ENCODE measurements around the gene ANKRD36.
"Not testable (repeated sequence)": the region's sequence is repeated elsewhere in the genome, so short reads cannot be mapped to it uniquely, and the experiment has no call there.

The ANKRD36 gene

GRCh38 chr2:97113050-97113881, at the start of gene ANKRD36:
Gene ANKRD36 (plus strand): TSS chr2:97113153. CDS start chr2:97113740, 587 bp downstream.
- H3K4me3 Mint-ChIP-seq = peak within 1 kb of the TSS; percentile 94 to 98
- peak within 1 kb of the TSS; percentile 94 for H3K27ac Mint-ChIP-seq
- not testable (repeated sequence) for H3K27me3 Mint-ChIP-seq, H3K4me1 Mint-ChIP-seq, H3K9me3 Mint-ChIP-seq, H3K36me3 Mint-ChIP-seq
- DNase-seq (peak; percentile 75), ATAC-seq (replicated peaks) (peak; percentile 94 to 97)

- not testable (repeated sequence) for H3K27ac Mint-ChIP-seq; H3K9me3 Mint-ChIP-seq; DNase-seq; H3K4me3 Mint-ChIP-seq; H3K36me3 Mint-ChIP-seq; ATAC-seq (replicated peaks); H3K4me1 Mint-ChIP-seq
- H3K27me3 Mint-ChIP-seq = peaks cover 11 to 13% of the 10 kb centered on the region in 2 donors
Observed at GRCh38 chr2:97066030-97066429, 46.9 kb upstream of the ANKRD36 start.

GRCh38 chr2:97067279-97068004, 45.5 kb upstream of the ANKRD36 start:
- Mint-ChIP-seq H3K9me3 (no peaks in the 10 kb centered on the region), H3K36me3 (no peaks in the 10 kb centered on the region), H3K4me1 (peaks cover 0 to 3% of the 10 kb centered on the region in 2 donors), H3K27me3 (peaks cover 11 to 13% of the 10 kb centered on the region in 2 donors), H3K27ac (no peak overlapping the region), H3K4me3 (no peak overlapping the region)
- DNase-seq = no peak
- peak in 1 of 2 donors; percentile 27 for ATAC-seq (replicated peaks)

- H3K36me3 Mint-ChIP-seq = no peaks in the 10 kb centered on the region
- ATAC-seq (replicated peaks) (no peak), DNase-seq (no peak)
- H3K4me3 Mint-ChIP-seq = no peak overlapping the region
- no peaks in the 10 kb centered on the region for H3K9me3 Mint-ChIP-seq
- H3K4me1 Mint-ChIP-seq = peaks cover 0 to 3% of the 10 kb centered on the region in 2 donors
- peaks cover 11 to 13% of the 10 kb centered on the region in 2 donors for H3K27me3 Mint-ChIP-seq
- H3K27ac Mint-ChIP-seq = no peak overlapping the region
Observed at GRCh38 chr2:97068074-97068473, 44.9 kb upstream of the ANKRD36 start.

GRCh38 chr2:97068722-97069121, 44.2 kb upstream of the ANKRD36 start:
- not testable (repeated sequence) for H3K27ac Mint-ChIP-seq; H3K9me3 Mint-ChIP-seq; DNase-seq; ATAC-seq (replicated peaks); H3K4me1 Mint-ChIP-seq; H3K36me3 Mint-ChIP-seq; H3K4me3 Mint-ChIP-seq
- H3K27me3 Mint-ChIP-seq = peaks cover 11 to 13% of the 10 kb centered on the region in 2 donors

- not testable (repeated sequence) for H3K27ac Mint-ChIP-seq, H3K36me3 Mint-ChIP-seq, H3K9me3 Mint-ChIP-seq
Observed at GRCh38 chr2:97070915-97071314, 42.0 kb upstream of the ANKRD36 start.

GRCh38 chr2:97077213-97077612, 35.7 kb upstream of the ANKRD36 start:
- not testable (repeated sequence) for DNase-seq; H3K36me3 Mint-ChIP-seq; H3K4me1 Mint-ChIP-seq; H3K4me3 Mint-ChIP-seq; H3K27me3 Mint-ChIP-seq; H3K27ac Mint-ChIP-seq; H3K9me3 Mint-ChIP-seq; ATAC-seq (replicated peaks)

More at GRCh38 chr2:97070915-97071314, 42.0 kb upstream of the ANKRD36 start:
- DNase-seq; H3K4me3 Mint-ChIP-seq; H3K4me1 Mint-ChIP-seq; ATAC-seq (replicated peaks): not testable (repeated sequence)
- H3K27me3 Mint-ChIP-seq = peaks cover 5 to 13% of the 10 kb centered on the region in 2 donors

- not testable (repeated sequence) for H3K4me3 Mint-ChIP-seq; H3K36me3 Mint-ChIP-seq; ATAC-seq (replicated peaks); H3K4me1 Mint-ChIP-seq; H3K27me3 Mint-ChIP-seq; DNase-seq; H3K27ac Mint-ChIP-seq; H3K9me3 Mint-ChIP-seq
Observed at GRCh38 chr2:97080855-97081254, 32.1 kb upstream of the ANKRD36 start.

GRCh38 chr2:97082206-97082605, 30.7 kb upstream of the ANKRD36 start:
- not testable (repeated sequence) for H3K27ac Mint-ChIP-seq; H3K4me3 Mint-ChIP-seq; H3K27me3 Mint-ChIP-seq; H3K9me3 Mint-ChIP-seq; H3K36me3 Mint-ChIP-seq; DNase-seq; H3K4me1 Mint-ChIP-seq; ATAC-seq (replicated peaks)

GRCh38 chr2:97083516-97083915, 29.4 kb upstream of the ANKRD36 start:
- H3K36me3 Mint-ChIP-seq; H3K4me3 Mint-ChIP-seq; H3K27ac Mint-ChIP-seq; H3K4me1 Mint-ChIP-seq; H3K27me3 Mint-ChIP-seq; H3K9me3 Mint-ChIP-seq; DNase-seq; ATAC-seq (replicated peaks): not testable (repeated sequence)

- H3K36me3 Mint-ChIP-seq, H3K4me1 Mint-ChIP-seq, H3K4me3 Mint-ChIP-seq, H3K27me3 Mint-ChIP-seq, H3K9me3 Mint-ChIP-seq, H3K27ac Mint-ChIP-seq, DNase-seq: not testable (repeated sequence)
- ATAC-seq (replicated peaks) = peak; percentile 87 to 97
Observed at GRCh38 chr2:97085093-97085492, 27.9 kb upstream of the ANKRD36 start.

GRCh38 chr2:97088706-97089105, 24.2 kb upstream of the ANKRD36 start:
- H3K27ac Mint-ChIP-seq; H3K27me3 Mint-ChIP-seq; H3K9me3 Mint-ChIP-seq; H3K36me3 Mint-ChIP-seq; H3K4me1 Mint-ChIP-seq; DNase-seq; ATAC-seq (replicated peaks); H3K4me3 Mint-ChIP-seq: not testable (repeated sequence)

GRCh38 chr2:97092946-97093345, 20.0 kb upstream of the ANKRD36 start:
- DNase-seq; H3K4me3 Mint-ChIP-seq; H3K27me3 Mint-ChIP-seq; H3K36me3 Mint-ChIP-seq; H3K4me1 Mint-ChIP-seq; H3K27ac Mint-ChIP-seq; ATAC-seq (replicated peaks); H3K9me3 Mint-ChIP-seq: not testable (repeated sequence)

- not testable (repeated sequence) for H3K27ac Mint-ChIP-seq, H3K4me1 Mint-ChIP-seq, DNase-seq, H3K9me3 Mint-ChIP-seq, H3K27me3 Mint-ChIP-seq, H3K36me3 Mint-ChIP-seq
- peak; percentile 45 to 54 for ATAC-seq (replicated peaks)
- peak overlapping the region; percentile 11 to 25 for H3K4me3 Mint-ChIP-seq
Observed at GRCh38 chr2:97093983-97094771, 18.8 kb upstream of the ANKRD36 start.

Data from stimulated activated naive B cell treated with anti-CD40 and anti-IgM and Interleukin-4, amounts not matched to agents 10 μg/mL and 1 μg/mL and 100 μg/mL, for 72 hours (primary cell).